ENCODE data around the gene BLTP3A.
"Not testable (repeated sequence)": the region's sequence is repeated elsewhere in the genome, so short reads cannot be mapped to it uniquely, and the experiment has no call there.

BLTP3A gene

DNA sequence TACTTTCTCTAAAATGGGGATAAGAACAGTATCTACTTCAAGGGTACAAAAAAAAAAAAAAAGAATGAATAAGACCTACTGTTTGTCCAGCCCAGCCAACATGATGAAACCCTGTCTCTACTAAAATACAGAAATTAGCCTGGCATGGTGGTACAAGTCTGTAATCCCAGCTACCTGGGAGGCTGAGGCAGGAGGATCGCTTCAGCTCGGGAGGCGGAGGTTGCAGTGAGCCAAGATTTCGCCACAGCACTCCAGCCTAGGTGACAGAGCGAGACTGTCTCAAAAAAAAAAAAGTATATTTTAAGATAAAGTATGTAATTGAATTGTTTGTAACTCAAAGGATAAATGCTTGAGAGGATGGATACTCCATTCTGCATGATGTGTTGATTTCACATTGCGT lies 2.0 kb downstream of the BLTP3A start:
- no peak for DNase-seq

DNA sequence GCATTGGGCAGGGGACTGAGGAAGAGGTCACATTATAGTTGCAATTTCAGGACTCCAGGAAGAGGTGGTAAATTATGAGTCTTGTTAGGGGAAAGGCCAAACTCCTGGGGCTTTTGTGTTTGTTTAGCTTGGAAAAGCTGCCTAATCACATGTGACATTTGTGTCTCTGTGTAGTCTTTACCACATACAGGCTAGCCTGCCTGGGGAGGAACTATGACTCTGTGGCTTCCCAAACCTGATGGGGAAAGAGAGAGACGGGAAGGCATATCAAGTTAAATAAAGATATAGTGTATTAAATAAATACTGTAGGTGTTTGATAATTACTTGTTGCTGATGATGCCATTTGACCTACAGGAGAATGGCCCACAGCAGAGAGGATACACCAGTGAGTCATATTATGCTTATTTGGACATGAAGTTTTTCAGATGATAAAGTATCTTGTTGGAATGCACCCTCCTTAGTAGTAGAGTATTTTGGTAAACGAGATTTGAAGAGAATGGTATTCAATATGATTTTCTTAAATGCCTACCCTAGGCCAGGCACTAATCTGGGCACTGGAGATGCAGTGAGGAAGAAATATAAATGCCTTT lies 4.0 kb downstream of the BLTP3A start:
- DNase-seq, result no peak

DNA sequence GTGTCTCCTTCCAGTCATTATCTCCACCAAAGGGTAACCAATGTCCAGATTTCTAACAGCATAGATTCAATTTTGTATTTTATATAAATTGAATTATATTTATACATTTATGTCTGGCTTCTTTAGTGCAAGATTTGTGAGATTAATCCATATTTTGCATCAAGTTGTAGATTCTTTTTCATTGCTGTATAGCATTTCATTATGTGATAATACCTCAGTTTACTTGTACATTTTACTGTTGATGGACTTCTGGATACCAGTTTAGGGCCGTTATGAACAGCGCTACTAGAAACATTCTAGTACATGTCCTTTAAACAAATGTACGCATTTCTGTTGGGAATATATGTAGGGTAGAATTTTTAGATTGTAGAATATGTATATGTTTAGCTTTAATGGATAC lies 6.2 kb downstream of the BLTP3A start:
- no peak for DNase-seq

DNA sequence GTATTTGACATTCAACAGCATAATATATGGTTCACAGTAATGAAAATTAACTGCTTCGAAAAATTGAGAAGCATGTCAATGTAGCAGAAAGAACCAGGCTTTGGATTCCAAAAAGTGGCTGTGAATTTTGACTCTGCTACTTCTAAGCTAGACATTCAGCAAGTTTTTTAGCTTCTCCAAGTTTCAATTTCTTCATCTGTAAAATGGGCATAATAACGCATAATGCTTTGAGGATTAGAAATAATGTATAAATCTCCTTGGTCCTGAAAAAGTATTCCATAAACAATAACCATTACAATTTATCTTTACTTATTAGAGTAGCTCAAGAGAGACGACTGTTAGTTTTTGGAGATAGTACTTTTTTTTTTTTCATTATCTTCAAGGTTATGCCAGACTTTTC lies 7.7 kb downstream of the BLTP3A start:
- no peak for DNase-seq

DNA sequence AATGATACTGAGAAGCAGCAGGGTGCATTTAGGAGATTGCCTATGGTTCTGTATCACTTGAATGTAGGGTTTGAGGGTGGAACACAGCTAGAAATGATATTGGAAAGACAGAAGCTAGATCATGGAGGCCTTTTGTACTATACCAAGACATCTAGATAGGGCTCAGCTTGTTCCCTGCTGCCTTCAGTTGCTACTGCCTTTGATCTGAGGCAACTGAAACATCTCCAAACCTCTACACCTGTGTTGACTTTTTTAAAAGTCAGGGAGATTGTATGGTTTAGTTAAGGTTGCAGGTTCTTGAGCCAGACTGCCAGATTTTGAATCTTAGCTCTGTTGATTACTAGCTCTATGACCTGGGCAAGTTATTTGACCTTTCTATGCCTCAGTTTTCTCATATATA lies 12.7 kb downstream of the BLTP3A start:
- no peak for DNase-seq

DNA sequence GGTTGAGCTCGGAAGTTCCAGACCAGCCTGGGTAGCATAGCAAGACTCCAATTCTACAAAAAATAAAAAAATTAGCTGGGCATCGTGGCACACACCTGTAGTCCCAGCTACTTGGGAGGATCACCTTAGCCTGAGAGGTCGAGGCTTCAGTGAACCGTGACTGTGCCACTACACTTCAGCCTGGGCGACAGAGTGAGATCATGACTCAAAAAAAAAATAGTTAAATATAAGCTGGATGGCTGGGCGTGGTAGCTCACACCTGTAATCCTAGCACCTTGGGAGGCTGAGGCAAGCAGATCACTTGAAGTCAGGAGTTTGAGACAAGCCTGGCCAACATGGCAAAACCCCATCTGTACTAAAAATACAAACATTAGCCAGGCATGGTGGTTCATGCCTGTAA lies 13.2 kb downstream of the BLTP3A start:
- DNase-seq, result not testable (repeated sequence)

DNA sequence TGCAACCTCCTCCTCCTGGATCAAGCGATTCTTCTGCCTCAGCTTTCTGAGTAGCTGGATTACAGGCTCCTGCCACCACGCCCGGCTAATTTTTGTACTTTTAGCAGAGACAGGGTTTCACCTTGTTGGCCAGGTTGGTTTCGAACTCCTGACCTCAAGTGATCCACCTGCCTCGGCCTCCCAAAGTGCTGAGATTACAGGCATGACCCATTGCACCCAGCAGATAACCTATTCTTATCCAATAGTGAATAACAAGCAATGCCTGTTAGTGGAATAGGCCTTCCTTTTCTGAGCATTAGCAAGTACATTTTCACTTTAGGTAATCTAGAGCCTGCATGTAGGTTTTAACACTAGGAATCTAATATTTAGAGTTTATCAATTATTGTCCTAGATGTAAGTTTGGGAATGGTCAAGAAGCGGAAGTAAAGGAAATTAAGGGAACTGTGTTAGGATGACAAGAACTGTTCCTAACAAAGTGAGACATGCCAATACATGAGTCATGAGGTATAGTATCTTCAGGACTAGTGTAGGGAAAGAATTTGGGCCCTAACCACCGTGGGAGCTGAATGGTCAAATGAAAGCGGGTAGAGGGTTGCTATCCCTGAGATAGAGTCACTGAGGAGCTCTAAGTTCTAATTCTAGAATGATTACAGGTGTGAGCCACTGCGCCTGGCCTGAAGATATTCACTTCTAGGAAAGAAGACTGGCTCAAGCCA lies 15.0 kb downstream of the BLTP3A start:
- DNase-seq, result no peak

DNA sequence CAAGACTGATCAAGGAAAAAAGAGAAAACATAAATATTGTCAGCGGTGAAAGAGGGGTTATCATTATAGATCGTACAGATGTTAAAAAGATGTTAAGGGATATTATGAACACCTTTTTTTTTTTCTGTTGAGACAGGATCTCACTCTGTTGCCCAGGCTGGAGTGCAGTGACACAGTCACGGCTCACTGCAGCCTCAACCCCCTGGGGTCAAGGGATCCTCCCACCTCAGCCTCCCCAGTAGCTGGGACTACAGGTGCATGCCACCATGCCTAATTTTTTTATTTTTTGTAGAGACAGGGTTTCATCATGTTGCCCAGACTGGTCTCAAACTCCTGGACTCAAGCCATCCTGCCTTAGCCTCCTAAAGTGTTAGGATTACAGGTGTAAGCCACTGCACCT lies 16.6 kb downstream of the BLTP3A start:
- DNase-seq, result not testable (repeated sequence)

DNA sequence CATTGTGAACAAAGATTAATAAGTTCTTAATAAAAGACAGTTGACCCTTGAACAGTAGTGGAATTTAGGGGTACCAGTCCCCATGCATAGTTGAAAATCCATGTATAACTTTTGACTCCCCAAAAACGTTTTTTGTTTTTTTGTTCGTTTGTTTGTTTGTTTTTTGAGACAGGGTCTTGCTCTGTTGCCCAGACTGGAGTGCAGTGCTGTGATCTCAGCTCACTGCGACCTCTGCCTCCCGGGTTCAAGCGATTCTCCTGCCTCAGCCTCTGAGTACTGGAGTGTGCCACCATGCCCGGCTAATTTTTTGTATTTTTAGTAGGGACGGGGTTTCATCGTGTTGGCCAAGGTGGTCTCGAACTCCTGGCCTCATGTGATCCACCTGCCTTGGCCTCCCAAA lies 17.5 kb downstream of the BLTP3A start:
- not testable (repeated sequence) for DNase-seq

DNA sequence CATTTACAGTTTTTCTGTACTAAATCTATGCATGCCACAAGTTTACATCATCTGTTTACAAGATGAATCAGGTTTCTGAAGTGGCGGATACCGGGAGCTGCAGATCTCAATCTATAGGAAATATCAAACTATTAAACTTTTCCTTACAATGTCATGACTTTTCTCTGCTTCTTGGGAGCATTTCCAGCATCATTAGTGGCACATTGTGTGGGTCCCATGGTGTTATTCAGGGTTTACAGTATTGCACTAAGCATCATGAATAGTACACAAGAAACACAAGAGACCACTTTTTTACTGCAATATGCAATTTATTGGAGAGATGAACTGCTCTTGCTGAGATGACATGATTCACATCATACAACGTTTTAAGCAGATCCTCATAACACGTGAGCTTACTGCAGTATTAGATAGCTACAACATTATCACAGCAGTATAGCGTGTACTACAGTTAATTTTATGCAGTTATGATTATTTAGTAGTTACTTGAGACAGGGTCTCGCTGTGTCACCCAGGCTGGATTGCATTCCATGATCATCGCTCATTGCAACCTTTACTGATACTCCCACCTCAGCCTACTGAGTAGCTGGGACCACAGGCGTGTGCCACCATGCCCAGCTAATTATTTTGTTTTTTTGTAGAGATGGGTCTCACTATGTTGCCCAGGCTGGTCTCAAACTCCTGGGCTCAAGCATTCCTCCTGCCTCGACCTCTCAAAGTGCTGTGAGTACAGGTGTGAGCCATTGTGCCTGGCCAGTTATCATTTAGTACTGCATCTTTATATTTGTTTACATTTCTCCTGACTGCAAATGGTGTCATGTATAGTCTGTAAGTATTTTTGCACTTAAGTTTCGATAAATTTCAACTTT lies 18.4 kb downstream of the BLTP3A start:
- no peak for DNase-seq

DNA sequence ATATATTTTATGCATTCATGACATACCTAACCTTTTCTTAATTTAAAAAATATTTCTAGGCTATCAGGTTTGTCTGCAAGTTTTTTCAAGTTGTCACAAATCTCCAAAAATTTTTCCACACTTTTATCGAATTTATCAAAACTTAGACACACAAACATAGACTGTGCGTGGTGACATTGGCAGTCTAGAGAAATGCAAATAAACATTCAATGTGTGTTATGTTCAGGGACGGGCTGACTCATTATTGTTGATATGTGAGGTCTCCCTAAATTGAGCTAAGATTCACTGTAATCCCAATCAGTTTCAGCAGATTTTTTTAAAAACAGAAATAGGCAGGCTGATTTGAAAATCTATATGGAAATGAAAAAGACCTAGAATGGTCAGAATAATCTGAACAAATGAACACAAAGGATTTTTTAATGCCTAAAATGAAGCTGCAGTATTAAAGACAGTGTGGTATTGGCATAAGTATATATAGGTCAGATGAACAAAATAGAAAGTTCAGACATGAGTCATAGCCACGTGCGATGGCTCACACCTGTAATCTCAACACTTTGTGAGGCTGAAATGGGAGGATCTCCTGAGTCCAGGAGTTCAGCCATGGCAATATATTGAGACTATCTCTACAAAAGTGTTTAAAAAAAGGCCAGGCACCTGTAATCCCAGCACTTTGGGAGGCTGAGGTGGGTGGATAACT lies 19.2 kb downstream of the BLTP3A start:
- DNase-seq, result no peak

DNA sequence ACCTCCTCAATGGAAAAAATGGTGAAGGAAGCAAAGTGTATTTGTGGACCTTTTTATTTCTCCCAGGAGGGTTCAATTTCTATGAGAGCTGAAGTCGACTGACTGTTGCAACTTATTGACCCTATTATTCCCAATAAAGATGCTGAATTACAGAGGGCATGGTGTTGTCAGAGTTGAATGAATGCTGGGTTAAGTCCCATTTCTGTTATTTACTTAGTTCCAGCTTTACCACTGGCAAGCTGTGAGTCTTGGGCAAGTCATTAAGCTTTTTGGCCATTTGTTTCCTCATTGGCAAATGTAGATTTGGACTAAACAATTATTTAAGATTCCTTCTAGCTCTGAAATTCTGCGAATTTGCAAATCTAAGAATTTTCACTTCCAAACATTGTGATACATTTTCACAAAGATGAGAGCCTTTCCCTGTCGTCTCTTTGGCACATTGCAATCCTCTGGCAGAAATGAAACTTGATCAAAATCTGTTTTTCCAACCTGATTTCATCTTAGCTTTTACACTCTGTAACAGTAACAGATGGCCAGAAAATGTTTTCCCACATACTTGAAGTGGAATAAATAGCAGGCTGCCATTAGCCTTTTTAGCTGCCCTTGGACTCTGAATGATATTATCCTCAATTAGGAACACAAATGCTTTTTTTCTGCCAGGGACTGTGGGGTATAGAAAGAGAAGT lies 21.3 kb downstream of the BLTP3A start:
- DNase-seq, result no peak

DNA sequence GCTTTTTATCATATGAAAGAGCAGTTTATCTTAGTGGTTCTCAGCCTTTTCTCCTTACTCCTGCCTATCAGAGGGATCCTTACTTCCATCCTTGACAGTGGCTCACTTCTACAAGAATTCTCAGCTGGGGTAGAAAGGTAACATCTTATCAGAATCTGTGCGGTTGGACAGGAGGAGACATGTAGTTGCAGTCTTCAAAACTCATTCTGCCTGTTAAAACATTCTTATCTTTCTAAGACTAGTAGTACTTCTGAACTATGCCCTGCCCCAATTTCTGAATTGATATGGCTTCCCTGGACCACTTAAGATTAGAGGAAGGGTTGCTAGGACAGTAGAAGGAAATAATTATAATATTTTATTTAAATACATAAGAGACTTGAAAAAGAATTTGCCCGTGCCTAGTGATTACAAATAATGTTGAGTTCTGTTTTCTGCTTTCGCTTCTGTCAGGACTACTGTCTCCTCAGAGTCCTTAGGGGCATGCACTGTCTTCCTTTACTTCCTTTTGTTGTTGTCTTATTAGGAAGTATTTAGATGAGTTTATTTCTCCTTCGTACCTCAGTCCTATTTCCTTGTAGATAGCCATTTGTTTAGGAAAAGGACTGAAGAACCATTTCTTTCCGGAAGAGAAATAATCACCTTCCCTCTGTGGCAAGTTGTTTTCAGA lies 24.9 kb downstream of the BLTP3A start:
- DNase-seq, result no peak

DNA sequence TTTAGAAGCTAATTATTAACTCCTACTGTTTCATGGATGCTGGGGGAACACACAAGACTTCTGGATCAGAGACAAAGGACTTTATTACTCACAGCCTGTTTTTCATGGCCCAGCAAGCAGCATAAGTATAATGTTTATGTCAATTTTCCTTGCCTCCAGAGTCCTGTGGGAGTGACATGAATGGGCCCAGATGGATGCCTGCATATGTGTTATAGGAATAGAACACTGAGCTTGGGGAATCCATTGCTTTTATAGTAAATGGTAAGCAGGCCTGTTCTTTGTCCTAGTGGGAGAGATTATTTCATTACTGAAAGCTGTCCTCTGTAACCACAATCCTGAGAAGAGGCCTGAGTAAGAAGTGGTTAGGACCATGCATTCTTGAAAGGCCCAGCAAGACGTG lies 25.6 kb downstream of the BLTP3A start:
- DNase-seq, result no peak

DNA sequence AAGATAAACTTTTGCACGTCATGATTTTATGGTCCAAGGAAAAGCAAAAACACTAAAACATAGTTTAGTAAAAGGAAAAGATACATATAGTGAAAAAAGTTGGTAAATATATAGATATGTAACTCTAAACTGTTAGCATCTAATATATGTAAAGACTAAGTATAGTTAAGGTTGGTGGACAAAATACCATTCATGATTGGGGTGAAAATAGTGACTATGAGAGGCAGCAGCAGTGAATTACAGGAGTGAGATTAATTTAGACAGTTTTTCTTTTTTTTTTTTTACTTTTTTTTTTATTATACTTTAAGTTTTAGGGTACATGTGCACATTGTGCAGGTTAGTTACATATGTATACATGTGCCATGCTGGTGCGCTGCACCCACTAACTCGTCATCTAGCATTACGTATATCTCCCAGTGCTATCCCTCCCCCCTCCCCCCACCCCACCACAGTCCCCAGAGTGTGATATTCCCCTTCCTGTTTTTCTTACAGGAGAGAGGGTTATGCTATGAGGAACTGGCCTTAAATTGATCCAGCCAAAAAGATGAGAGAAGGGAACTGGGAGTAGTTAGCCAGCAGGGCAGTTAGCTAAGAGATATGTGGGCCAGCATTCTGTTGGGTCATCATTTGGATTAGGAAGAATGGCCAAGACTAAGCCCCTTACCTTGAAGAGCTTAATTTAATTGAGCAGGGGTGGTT lies 27.1 kb downstream of the BLTP3A start:
- not testable (repeated sequence) for DNase-seq

DNA sequence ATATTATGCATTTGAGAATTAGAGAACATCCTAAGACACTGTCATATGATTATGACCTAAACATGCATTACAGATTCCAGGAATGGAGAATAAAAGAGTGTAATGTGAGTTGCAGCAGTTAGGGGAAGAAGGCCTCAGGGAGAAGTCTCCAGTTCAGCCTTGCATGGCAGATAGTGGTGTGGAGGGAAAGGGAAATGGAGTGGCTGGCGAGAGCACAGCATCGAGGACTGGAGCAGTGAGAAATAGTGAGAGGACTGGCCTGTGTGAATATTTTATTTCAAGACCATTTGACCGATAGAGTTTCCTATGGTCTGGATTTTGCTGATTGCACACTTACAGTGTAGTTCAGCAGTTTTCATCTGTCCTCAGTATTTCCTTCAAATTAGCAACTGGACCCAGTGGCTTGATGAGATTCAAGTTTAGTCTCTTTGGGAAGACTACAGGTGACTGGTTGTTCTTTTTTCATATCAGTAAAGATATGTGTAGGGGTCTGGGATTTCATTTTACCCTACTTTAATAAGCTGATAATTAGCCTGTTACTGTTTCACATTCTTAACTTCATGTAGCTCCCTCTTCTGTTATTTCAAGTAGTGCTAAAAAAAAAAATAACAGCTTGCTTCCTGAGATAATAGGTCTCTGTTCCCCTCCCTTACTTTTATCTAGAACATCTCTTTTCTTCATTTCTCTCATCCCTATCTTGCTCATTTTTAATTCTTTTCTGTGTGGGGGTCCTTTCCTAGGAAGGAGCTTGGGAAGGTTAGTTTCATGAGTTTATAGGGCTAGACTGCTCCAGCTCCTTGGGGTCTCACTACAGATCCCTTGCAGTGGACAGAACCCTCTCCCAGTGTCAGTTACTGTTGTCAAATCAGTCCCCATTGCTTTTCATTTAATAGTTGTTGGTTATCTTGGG lies 27.9 kb downstream of the BLTP3A start:
- no peak for DNase-seq

DNA sequence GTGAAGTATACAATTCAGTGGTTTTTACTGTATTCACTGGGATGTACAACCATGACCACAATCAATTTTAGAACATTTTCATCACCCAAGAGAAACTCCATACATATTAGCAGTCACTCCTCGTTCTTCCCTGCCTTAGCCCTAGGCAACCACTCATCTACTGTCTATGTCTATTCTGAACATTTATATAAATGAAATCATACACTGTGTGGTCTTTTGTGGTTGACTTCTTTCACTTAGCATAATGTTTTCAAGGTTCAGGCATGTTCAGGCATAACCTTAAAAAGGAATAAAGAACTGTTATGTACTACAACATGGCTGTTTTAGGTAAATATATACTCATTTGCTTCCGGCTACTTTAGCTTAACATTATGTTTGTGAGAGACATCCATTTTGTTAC lies 37.3 kb downstream of the BLTP3A start:
- no peak for DNase-seq

DNA sequence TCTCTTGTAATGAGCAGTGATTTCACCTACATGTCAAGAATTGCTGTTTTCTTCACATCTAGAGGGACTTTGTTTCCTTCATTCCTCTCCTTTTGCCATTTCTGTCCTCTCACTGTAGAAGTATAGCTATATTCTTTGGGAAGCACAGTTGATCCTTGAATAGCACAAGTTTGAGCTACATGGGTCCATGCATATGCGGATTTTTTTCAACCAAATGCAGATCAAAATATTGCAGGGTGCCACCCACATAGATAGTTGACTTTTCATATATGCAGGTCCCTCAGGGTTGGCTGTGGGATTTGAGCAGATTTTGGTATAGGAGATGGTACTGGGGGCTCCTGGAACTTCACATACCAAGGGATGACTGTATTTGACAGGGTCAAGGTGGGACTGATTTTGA lies 41.1 kb downstream of the BLTP3A start:
- no peak for DNase-seq

DNA sequence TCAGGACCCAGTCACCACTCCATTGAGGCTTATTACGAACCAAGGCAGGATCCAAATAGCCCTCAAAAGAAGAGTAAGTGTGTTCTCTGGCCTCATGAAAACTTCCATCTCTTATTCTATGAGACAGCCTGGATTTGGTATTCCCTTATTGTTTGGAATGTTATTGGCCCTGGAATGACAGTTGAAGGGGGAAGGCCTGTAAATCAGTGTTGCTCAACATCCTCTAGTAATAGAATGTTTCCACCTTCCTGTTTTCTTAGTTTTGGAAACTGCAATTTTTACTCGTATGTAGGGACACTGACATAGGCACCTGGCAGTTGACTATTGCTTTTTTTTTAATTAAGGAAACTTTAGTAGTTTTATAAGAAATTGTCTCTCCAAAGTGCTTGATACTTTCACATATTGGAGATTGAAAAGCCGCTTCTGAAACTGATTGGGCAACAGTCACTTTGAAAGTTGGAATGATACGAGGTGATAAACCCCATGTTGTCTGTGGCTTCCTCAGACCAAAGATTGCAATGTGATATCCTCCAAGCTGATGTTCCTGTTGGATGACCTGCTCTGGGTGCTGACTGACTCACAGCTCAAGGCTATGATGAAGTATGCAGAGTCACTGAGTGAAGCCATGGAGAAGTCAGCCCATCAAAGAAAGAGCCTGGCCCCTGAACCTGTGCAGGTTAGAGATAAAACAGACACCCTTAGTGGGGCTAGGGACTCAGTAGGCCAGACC lies 43.1 kb downstream of the BLTP3A start:
- DNase-seq, result no peak

DNA sequence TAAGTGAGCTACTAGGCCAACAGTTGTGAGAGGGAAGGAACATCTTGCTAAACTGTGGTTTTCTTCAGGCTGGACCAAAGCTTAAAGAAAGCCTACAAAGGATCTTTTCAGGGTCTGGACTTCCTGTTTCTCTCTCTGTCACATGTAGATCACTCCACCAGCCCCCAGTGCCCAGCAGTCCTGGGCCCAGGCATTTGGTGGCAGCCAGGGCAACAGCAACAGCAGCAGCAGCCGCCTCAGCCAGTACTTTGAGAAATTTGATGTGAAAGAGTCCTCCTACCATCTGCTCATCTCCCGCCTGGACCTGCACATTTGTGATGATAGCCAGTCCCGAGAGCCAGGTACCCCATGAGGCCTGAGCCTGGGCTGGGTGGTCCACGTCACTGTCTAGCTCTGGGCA lies 44.1 kb downstream of the BLTP3A start:
- no peak for DNase-seq
